GM20431 (cell line): Measurements from ENCODE around the gene PMAIP1.

Experiments used
- in situ Hi-C: fragments of 300-500 bp; cut with MseI, MboI; formaldehyde crosslinking; loops from one replicate; pipeline ENCODE4 v1.15.0; 2020; ENCODE audit warnings: low sequenced_read_pairs; ENCODE audit not compliant: unreplicated experiment

The PMAIP1 gene

GRCh38 chr18:59942601-59943000 lies 42.8 kb downstream of the PMAIP1 start:
- in situ Hi-C loops: no loop called here

- in situ Hi-C loops: no loop called here
These were observed 45.7 kb downstream of the PMAIP1 start for GRCh38 chr18:59945544-59945943.

GRCh38 chr18:59950215-59950944 lies 50.6 kb downstream of the PMAIP1 start:
- in situ Hi-C loops: loop anchor here (25.0 kb wide), 1 partner anchor 113 kb away; no protein-coding TSS in a partner anchor

- in situ Hi-C loops: loop anchor here (25.0 kb wide), 1 partner anchor 114 kb away; no protein-coding TSS in a partner anchor
These were observed 51.8 kb downstream of the PMAIP1 start for GRCh38 chr18:59951591-59951990.

GRCh38 chr18:59952283-59953007 lies 52.6 kb downstream of the PMAIP1 start:
- in situ Hi-C loops: loop anchor here (25.0 kb wide), 1 partner anchor 115 kb away; no protein-coding TSS in a partner anchor
